Fibroblast of gingiva (primary cell): Measurements from ENCODE around the gene YTHDF1.

Experiments used
- DNase-seq: peaks from one replicate; pipeline ENCODE4 v3.0.0-alpha.2; 2011; ENCODE audit warnings: low read depth

Gene YTHDF1

DNA sequence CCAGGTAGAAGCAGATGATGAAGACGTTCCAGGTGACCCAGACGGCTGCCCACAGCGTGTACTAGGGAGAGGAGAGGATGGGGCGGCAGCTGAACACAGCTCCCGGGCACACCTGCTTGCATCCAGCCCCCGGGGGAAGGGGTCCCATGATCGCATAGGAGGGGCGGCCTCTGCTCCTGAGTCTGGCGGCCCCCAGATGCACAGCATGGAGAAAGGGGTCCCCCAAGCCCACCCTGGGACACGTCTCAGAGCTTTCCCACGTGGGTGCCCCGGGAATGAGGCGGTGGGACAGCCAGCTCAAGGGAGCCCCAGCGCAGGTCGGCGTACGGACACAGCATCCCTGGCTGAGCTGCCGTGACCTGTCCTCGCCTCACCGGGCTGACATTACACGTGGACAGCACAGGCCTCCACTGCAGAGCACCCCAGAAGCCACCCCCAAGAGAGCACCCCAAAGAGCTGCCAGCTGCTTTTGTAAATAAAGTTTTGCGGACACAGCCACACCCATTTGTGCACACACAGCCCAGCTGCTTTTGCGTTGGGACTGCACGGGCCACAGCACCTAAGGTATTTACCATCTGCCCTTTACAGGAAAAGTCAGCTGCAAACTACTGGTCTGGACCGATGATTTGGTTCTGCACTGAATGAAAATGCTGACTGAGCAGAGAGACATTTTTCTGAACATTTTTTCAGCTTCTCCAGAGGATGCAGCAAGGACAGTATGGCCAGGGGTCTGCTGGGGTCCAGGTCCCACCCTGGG is 33.1 kb upstream of the YTHDF1 start:
- DNase-seq = peak; percentile 21

DNA sequence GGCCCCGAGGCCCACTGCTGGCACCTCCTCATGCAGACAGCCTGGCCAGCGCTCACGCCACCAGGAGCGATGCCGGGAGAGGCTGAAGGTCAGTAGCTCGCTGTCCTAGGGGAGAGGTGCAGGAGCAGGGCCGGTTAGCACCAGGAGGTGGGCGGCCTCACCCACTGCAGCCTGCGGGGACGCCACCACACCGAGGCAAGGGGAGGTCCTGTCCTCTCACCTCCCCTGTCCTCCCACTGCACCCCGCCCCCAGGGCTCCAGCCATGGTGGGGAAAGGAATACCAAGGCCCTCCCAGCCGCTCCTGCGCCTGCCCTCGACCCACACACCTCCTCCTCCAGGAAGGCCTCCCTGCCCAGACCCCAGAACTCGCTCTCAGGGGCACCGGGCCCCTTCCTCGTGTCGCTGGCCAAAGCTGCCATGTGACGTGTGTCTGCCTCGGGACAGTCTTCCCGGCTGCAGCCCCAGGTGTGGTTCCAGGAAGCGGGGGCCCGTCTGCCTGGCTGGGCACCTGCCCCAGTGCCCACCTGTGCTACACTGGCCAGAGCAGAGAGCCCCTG is 31.8 kb upstream of the YTHDF1 start:
- no peak for DNase-seq

DNA sequence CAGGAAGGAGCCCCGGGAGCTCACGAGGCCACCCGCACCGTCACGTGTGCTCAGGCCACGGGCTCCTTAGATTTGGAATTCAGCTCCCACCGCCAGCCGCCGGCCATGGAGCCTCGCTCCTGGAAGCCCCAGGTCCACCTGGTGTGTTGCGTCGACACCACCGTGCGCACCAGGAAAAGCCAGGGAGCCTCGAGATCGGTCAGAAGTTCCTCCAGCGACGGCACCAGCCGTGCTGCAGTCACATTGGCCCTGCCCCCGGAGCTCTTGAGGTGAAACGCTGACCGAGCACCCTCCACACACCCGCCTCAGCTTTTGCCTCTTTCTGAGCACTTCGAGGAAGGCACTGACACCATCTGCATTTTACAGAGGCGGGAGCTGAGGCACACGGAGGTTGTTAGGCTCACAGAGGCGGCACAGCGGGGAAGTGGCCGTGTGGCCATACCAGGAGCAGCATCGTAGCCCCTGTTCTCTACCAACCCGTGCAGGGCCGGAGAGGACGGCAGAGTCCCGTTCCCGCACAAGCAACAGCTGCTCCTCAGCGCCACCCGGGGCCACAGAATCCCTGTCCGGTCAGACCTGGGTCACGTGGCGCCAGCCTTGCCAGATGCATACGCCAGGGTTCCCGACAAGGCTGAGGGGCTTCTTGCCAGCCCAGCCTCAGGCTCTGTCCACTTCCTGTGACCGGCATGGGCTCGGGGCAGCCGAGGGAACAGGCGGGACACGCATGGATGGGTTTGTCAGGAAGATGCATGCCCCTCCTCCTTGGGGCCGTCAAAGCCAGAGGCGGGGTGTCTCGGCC is 30.8 kb upstream of the YTHDF1 start:
- no peak for DNase-seq

DNA sequence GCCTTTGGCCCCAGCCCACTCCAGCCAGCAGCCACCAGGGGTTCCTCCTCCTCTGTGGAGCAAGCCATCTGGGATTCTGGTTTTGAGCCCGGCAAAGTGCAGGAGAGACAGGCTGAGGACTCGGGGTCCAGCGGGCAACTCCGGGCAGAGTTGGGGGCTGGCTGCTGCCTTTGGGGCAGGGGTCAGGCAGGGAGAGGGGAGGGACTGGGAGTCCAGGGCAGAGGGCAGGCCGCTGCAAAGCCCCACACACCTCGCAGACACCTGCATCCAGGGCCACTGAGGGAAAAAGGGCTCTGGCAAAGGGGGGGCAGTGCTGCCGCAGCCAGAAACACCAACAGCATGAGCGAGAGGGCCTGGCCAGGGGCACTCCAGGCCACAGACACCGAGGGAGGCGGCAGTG is 28.5 kb upstream of the YTHDF1 start:
- no peak for DNase-seq

DNA sequence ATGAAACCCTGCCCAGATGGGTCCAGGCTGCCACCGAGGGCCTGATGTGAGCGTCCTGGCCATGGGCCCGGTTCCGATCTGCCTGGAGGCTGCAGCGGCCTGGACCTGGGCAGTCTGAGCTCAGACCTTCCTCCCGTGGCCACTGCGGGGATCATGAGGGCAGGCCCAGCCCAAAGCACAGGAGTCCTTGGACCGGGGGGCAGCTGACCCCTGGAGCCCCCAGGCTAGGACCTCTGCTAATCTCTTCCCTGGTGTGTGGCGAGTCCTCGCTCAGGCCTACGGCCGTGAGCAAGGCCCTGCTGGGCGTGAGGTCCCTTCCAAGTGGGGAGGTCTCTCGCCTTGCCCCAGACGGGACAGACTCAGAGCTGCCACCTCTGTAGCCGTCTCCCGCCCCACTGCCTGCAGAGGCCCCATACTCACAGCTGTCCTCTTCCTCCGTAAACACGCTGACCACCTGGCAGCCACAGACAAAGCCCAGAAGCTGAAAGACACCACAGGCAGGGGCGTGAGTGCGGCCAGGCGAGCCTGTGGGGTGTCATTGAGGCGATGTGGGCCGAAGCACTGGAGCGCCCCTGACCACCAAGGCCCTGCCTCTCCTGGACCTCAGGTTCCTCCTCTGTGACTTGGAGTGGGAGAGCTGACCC is 27.8 kb upstream of the YTHDF1 start:
- no peak for DNase-seq

DNA sequence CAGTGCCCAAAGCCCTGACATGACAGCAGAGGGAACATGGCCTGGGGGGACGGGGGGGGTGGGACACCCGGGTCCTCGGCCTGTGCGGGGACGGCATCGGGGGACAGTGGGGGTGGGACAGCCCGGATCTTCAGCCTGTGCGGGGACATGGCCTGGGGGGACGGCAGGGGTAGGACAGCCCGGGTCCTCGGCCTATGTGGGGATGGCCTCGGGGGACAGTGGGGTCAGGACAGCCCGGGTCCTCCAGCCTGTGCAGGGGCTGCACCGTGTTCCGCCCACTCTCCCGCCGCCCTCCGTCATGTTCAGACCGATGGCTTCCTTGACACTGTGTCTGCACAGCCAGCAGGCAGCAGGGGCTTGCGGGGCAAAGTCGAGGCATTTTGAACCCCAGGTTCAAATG is 26.8 kb upstream of the YTHDF1 start:
- no peak for DNase-seq

DNA sequence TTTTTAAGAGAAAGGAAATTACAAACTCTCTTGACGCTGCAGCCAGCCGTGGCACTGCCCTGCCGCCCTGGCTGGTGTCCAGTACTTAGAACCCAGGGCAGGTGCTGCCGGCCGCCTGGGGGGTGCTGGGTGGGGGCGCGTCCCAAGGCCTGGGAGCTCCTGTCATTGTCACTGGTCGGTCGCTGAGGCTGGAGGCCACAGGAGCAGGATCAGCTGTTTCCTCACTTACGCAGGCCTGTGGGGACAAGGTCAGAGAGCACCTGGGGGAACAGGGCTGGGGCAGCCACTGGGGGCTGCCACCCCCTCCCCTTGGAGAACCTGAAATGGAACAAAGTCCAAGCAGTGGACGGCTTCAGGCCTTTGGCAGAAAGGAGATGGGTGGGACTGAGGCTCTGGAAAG is 25.3 kb upstream of the YTHDF1 start:
- DNase-seq = no peak

DNA sequence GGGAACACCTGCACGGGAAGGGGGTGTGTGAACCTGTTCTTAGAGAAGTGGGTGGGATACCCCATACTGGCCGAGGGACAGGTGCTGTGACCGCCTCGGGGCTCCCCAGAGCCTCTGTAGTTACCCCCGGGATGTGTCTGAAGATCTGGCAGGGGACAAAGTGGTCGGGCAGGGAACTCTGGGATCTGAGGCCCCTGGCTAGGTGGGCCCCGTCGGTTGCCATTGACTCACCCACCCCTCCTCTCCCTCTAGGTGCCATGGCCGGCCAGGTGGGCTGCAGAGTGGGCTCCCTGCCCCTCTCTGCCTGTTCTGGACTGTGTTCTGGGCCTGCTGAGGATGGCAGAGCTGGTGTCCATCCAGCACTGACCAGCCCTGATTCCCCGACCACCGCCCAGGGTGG is 24.1 kb upstream of the YTHDF1 start:
- DNase-seq = no peak

DNA sequence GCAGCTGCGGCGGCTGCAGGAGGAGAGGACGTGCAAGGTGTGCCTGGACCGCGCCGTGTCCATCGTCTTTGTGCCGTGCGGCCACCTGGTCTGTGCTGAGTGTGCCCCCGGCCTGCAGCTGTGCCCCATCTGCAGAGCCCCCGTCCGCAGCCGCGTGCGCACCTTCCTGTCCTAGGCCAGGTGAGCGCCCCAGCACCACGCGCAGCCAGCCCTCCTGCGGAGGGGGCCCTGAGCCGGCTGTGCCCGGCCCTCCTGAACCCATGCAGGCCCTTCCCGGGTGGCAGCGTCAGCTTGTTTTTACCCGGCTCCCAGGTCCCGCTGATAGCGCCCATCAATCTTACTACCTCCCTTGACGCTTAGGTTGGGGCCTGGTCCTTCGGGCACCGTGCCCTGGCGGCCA is 23.5 kb upstream of the YTHDF1 start:
- DNase-seq = no peak

DNA sequence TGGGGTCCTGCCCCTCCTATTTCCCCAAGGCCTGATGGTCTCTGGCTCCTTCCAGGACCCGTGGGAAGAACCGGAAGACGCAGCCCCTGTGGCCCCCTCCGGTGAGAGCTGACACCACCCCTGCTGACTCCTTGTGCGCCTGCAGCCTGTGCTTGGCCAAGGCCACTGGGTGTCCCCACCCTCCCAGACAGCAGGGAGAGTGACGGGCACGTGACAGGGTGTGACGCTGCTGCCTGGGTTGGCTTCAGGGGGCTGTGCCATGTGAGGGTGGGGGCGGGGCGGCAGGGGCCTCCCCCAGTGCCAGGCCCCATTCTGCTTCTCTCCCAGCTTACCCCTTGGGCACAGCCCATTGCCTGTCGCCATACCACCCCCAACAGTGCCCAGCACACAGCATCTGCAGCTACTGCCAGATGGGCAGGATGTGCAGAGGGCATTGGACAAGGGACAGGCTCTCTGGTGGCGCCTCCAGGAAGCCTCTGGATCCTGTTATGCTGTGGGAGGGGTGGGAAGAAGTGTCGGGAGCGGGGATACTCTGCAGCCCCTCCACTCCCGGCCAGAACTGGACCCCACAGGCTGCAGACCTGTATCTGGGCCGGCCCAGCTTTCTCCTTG is 22.7 kb upstream of the YTHDF1 start:
- no peak for DNase-seq

DNA sequence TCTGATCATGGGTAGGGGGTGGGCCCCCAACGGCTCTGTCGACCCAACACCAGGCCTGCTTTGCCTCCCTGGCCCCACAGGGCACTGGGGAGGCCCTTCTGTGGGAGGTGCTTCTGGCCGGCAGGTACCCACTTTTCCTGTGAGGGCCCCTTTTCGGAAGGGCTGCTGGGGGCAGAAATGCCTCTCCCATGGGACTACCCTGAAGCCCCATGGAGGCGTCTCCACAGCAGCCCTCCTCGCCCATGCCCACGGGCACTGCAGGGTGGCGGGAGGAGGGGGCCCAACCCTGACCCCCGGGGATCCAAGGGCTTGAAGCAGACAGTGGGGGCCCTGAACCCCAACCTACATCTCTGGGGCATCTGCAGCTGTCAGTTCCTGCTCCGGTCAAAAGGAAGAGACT is 22.1 kb upstream of the YTHDF1 start:
- DNase-seq = no peak

DNA sequence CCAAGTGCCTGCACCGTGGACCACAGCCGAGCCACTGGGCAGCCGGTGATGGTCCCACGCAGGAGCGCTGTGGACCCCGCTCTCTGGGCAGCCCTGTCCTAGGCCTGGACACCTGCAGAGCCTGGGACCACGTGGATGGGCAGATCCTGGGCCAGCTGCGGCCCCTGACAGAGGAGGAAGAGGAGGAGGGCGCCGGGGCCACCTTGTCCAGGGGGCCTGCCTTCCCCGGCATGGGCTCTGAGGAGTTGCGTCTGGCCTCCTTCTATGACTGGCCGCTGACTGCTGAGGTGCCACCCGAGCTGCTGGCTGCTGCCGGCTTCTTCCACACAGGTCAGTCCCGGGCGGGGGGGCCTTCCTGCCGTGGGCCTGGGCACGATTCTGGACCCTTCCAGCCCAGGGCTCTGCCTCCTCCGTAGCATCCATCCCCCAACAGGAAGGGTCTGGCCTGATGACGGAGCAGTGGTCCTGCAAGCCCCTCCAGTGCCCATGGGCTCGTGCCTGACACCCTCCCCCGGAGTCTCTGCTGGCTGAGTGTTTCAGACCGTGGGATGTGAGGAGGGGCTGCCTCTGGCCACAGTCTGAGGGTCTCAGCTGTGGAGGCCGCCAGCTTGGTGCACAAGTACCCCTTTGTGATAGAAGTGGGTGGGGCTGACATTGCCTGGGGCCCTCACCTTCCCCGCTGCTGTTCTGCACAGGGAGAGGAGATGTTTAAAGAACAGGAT is 20.3 kb upstream of the YTHDF1 start:
- DNase-seq = no peak

DNA sequence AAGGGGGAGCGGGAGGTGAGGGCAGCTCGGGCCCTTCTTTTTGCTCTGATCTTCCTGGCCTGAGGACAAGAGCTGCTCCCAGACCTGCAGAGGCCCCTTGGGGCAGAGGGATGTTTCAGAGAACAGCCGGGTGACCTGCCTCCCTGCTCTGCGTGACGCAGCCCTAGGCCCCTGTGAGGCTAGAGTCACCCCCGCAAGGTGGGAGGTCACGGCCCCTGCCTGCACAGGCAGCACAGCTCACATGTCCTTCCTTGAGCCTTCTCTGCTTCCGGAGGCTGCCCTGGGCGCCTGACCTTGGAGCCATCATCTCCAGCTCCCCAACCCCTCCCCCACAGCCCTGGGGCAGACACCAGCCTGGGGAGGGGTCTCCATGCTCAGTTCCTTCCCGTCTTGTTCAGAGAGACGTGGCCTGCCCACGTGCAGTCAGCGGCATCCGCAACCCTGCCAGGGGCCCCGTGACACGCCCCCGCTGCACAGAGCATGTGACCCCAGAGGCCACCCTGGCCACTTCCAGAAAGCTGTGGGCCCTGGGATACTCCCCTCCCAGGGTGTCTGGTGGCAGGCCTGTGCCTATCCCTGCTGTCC is 19.6 kb upstream of the YTHDF1 start, which contains the start of gene BIRC7:
BIRC7 (plus strand) TSS at position 507 of the 585 bp plus-strand sequence. CDS start 192 bp downstream, outside the sequence.
- DNase-seq = no peak

DNA sequence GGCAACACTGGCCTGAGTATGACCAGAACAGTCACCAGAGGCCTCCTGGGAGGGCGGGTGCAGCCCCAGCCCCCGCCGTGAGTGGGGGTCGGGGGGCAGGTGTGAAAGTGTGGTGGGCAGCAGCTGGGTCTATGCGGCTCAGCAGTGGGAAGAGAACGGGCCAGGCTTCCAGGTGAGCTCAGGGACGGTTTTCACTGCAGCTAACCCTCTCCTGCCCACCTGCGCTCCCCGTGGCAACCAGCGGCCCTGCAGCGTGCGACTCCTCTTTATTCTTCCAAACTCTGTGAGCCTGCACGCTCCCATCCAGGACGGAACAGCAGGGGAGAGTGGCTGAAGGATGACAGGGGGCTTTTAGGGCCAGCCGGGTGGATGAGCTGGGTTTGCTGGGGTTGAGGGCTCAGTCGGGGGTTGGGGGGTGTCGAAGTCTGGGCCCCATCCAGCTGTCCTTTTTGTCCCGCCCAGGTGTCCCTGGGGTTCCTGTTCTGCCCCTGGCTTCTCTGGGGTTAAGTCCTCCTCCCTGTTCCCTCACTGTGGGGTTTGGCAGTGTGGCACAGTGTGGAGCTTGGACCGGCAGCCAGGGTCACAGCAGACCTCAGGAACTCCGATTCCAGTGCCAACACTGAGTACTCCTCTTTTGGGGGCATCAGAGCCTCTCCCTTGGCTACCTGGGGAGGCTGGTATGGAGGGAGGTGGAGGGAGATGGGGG is 18.9 kb upstream of the YTHDF1 start:
- no peak for DNase-seq

DNA sequence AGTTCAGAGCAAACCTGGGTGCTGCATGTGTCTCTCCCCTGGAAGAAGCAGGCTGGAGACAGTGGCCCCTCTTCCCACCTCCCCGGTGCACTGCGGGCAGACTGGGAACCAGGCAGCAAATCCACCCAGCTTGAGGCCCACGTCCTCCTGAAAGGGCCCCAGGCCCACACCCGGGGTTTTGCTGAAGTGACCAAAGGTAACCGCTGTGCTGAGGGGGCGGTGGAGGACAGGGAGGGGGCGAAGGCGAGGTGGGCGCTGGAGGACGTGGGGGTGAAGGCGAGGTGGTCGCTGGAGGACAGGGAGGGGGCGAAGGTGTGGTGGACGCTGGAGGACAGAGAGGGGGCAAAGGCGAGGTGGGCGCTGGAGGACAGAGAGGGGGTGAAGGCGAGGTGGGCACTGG is 18.0 kb upstream of the YTHDF1 start:
- no peak for DNase-seq

DNA sequence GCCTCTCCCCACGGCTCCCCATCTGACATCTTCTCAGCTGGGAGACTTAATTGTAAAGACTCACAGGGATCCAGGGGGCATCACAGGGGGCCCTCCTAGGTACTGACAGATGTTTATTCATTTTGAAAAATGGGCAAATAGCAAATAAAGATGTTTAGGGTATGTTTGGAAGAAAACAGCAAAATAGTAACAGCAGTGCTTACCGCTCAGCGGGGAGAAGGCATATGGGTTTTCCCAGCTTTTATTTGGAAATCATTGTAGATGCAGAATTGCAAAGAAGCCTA is 17.1 kb upstream of the YTHDF1 start:
- no peak for DNase-seq

DNA sequence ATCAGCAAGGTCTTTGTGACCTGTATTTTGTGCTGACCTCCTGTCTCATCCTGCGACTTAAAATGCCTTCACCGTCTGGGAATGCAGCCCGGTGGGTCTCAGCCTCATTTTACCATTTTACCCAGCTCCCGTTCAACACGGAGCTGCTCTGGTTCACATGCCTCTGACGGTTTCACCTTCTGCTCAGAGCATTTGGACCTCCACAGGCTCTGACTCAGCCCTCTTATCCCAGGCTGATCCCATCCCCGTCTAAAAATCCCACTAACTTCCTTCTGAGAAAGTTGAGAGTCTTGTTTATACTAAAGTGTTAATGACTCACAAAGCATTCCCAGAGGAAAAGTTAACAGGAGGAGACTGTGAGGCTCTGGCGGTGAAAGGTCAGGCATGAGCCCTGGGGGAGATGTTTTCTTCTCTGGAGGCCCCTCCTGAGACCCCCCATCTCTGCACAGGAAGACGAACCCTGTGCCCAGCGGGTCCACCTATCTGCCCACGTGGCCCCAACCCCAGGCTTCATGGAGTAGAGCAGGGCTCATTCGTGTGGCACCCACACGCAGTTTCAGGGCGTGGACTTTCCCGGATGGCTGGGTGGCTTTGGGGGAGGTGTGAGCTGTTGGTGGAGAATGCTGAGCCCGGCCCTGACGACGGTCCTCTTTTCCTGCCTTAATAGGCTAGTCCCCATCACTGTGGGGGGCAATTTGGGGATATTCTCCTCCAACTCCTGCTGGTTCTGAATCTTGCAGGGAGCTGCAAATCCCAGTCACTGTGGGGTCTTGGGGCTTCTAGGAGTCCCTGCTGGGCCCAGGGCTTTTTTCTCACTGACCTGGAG is 16.5 kb upstream of the YTHDF1 start:
- peak; percentile 69 for DNase-seq

DNA sequence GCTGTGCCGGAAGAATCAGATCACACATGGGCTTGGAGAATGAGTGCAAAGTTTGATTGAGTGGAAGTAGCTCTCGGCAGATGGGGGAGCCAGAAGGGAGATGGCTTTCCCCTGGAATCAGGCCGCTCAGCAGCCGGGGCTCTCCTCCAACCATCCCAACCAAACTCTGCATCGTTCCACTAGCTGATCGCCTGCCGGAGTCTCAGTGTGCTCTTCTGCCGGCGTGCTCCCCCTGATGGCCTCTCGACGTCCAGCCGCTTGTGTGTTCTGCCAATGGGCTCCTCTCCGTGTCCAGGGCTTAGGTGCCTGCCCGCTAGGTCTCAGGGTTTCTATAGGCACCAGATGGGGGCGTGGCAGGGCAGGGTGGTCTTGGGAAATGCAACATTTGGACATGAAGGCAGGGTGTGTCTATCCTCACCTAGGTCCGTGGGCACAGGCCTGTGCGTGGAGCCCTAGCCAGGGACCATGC is 14.9 kb upstream of the YTHDF1 start:
- peak; percentile 62 for DNase-seq

DNA sequence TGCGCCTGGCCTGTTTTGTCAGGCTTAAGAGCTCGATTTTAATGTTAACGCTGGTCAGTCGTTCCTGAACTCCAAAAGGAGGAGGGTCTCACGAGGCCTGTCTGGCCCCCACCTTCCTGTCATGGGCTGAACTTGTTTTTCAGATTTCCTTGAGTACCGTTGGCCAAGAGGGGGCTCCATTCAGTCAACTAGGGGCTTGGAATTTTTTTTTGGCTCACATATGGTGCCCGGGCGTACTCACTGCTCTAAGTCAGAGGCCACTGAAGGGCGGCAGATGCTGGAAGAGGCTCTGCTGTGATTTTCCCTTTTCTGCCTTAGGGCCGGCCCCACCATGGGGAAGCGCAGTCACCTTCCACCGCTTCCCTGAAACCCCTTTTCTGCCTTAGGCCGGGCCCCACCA is 12.9 kb upstream of the YTHDF1 start:
- DNase-seq = no peak

DNA sequence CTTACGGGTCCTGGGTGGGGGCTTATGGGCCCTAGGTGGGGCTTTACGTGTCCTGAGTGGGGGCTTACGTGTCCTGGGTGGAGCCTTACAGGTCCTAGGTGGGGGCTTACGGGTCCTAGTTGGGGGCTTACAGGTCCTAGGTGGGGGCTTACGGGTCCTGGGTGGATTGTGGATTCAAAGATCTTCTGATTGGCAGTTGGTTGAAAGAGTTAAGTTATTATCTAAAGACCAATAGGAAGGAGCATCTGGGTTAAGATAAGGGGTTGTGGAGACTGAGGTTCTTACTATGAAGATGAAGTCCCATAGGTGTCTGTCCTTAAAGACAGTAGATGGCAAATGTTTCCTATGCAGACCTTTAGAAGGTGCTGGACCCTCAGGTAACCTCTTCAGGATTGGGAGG is 11.3 kb upstream of the YTHDF1 start:
- DNase-seq = no peak
